K562 (cell line): ENCODE data around the gene CMAS. TPM values are rescaled to one million over a fixed set of nuclear protein-coding genes. Genes with fewer than 3 reads are reported as not detected.
"Not testable (repeated sequence)": the region's sequence is repeated elsewhere in the genome, so short reads cannot be mapped to it uniquely, and the experiment has no call there.

Experiments
- ATAC-seq: fragments of 200-7000 bp; cut with Tn5 transposase; 3 replicates; pipeline ENCODE4 v1.9.1; 2020; ENCODE audit warnings: moderate library complexity
- BruUV-seq: library from RNA; stranded (reverse); fragments of 400-500 nt; replicated peaks from 2 replicates; lab custom pipeline; 2021; lab: Mats Ljungman, UMichigan
- CTCF ChIA-PET: fragments of 300-600 bp; formaldehyde crosslinking; extraction: SDS; loops from one replicate; lab custom pipeline; 2021; ENCODE audit warnings: low intra/inter-chr PET ratio; lab: Yijun Ruan, JAX
- POLR2A ChIA-PET: fragments of 300-600, 350-650 bp; sonication (Branson Sonifier 250); formaldehyde crosslinking; extraction: SDS; loops from one replicate; lab custom pipeline; 2021; ENCODE audit warnings: antibody characterized with exemption, inconsistent platforms; lab: Yijun Ruan, JAX
- DNase-seq, 4 experiments: peaks; one replicate each; pipeline versions ENCODE4 v3.0.0 to v3.0.0-alpha.2; 2011 to 2018; ENCODE audit warnings: low spot score in 3 of 4, mixed read lengths in 3 of 4; ENCODE audit errors: extremely low read depth in 1 of 4
- FAIRE-seq: peaks from 2 replicates; lab custom pipeline; 2011; peaks lifted over from hg19 to GRCh38; lab: Jason Lieb, UNC
- H2AFZ ChIP-seq: 2 replicates; pipeline ENCODE4 v1.6.0; 2011; ENCODE audit warnings: low read depth, low read length, control low read depth, inconsistent platforms
- H3K27ac ChIP-seq: fragments of 200-600 bp; 3 replicates; pipeline ENCODE4 v1.8.0; 2011; ENCODE audit warnings: low read depth, mild to moderate bottlenecking, control low read depth, inconsistent platforms, low read length, moderate library complexity, mixed read lengths; ENCODE audit errors: extremely low read depth
- H3K27me3 ChIP-seq, 2 experiments: fragments of 300-600 bp in 1 of 2; 2 replicates in 1 of 2; 3 replicates in 1 of 2; pipeline versions ENCODE4 v1.6.0 to v1.8.0; 2011; ENCODE audit warnings: inconsistent platforms in 2 of 2, low read length in 2 of 2, mild to moderate bottlenecking in 1 of 2, mixed read lengths in 1 of 2, moderate library complexity in 1 of 2; ENCODE audit not compliant: control insufficient read depth in 2 of 2, insufficient read depth in 2 of 2
- H3K36me3 ChIP-seq: fragments of 300-600 bp; 3 replicates; pipeline ENCODE4 v1.8.0; 2011; ENCODE audit warnings: mild to moderate bottlenecking, low read length, inconsistent platforms; ENCODE audit not compliant: control insufficient read depth, insufficient read depth
- H3K4me1 ChIP-seq, 2 experiments: fragments of 200-600 bp in 1 of 2; replicated peaks in 1 of 2; 2 replicates in 1 of 2; 3 replicates in 1 of 2; pipeline versions ENCODE4 v1.5.1 to v1.8.0; 2011; ENCODE audit warnings: inconsistent platforms in 2 of 2, low read length in 2 of 2, mild to moderate bottlenecking in 1 of 2, mixed read lengths in 1 of 2, moderate library complexity in 1 of 2; ENCODE audit not compliant: control insufficient read depth in 2 of 2, insufficient read depth in 2 of 2
- H3K4me2 ChIP-seq: 2 replicates; pipeline ENCODE4 v1.6.1; 2011; ENCODE audit warnings: low read length, control low read depth, inconsistent platforms, mixed read lengths; ENCODE audit not compliant: insufficient read depth
- H3K4me3 ChIP-seq: fragments of 200-600 bp; sonication (generic), shearing (Covaris generic); 2 replicates; pipeline ENCODE4 v1.5.1; 2016; ENCODE audit warnings: control low read depth, inconsistent platforms
- H3K79me2 ChIP-seq: fragments of 200-600 bp; 3 replicates; pipeline ENCODE4 v1.8.0; 2011; ENCODE audit warnings: low read length, inconsistent platforms; ENCODE audit not compliant: control insufficient read depth, insufficient read depth
- H3K9ac ChIP-seq, 2 experiments: 2 replicates each; pipeline versions ENCODE4 v1.6.0 to v1.6.1; 2011; ENCODE audit warnings: low read depth in 2 of 2, low read length in 2 of 2, control low read depth in 1 of 2, inconsistent platforms in 1 of 2, mild to moderate bottlenecking in 1 of 2, mixed read lengths in 1 of 2; ENCODE audit not compliant: insufficient read depth in 1 of 2
- H3K9me1 ChIP-seq: one replicate; pipeline ENCODE4 v1.6.0; 2011; ENCODE audit warnings: inconsistent platforms, mild to moderate bottlenecking, low read length, moderate library complexity; ENCODE audit not compliant: control insufficient read depth, insufficient read depth
- H3K9me3 ChIP-seq: replicated peaks from 2 replicates; pipeline ENCODE4 v1.5.1; 2011; ENCODE audit warnings: low read depth, low read length, inconsistent platforms; ENCODE audit not compliant: control insufficient read depth, insufficient read depth
- H4K20me1 ChIP-seq: replicated peaks from 2 replicates; pipeline ENCODE4 v1.6.1; 2011; ENCODE audit warnings: low read length, inconsistent platforms, mixed read lengths; ENCODE audit not compliant: control insufficient read depth, insufficient read depth
- CBX3 ChIP-seq, 2 experiments: IDR thresholded peaks; 1 replicate in 1 of 2; 2 replicates in 1 of 2; pipeline ENCODE4 v1.6.1; 2012; ENCODE audit warnings: inconsistent platforms in 2 of 2, low read length in 2 of 2, borderline replicate concordance in 1 of 2, control low read depth in 1 of 2
- CBX5 ChIP-seq: IDR thresholded peaks from 2 replicates; pipeline ENCODE4 v1.6.1; 2014; ENCODE audit warnings: low read depth, borderline replicate concordance
- CREBBP ChIP-seq: IDR thresholded peaks from one replicate; pipeline ENCODE4 v1.6.1; 2012; ENCODE audit warnings: low read depth, mild to moderate bottlenecking, control low read depth, inconsistent platforms, low read length
- PYGO2 ChIP-seq: fragments of 450-650 bp; IDR thresholded peaks from 2 replicates; pipeline ENCODE4 v1.6.1; 2016; ENCODE audit warnings: mild to moderate bottlenecking, missing genetic modification characterization, moderate library complexity, missing compliant biosample characterization
- TRIM28 ChIP-seq: fragments of 450-650 bp; IDR thresholded peaks from 2 replicates; pipeline ENCODE4 v1.6.1; 2017
- in situ Hi-C: fragments of 300-500 bp; cut with MboI; formaldehyde crosslinking; loops from 4 replicates; pipeline ENCODE4 v1.15.0; 2018; ENCODE audit warnings: inconsistent platforms, mixed read lengths
- intact Hi-C: fragments of 100-400 bp; cut with micrococcal nuclease; formaldehyde crosslinking; loops from 2 replicates; pipeline ENCODE4 v1.14.2; 2022
- polyA plus RNA-seq, 8 experiments: library from polyadenylated mRNA; depleted of rRNA in 4 of 8; stranded (reverse) in 5 of 8; unstranded in 3 of 8; fragments of >200 nt; fragmentation: Nextera tagmentation in 2 of 8; fragmentation: Illumina TruSeq in 1 of 8; extraction: Ambion mirVana in 2 of 8; extraction: Trizol in 1 of 8; gene quantifications; 2 replicates each; pipeline versions ENCODE4 v1.2.1 to v1.2.3, GENCODE V29; 2011 to 2014; ENCODE audit warnings: inconsistent platforms in 1 of 8, missing spikeins in 1 of 8
- total RNA-seq, 7 experiments: library from RNA; depleted of rRNA in 6 of 7; stranded (reverse); fragments of >200 nt in 6 of 7; fragmentation: Illumina TruSeq in 2 of 7; extraction: Trizol in 2 of 7; gene quantifications; 2 replicates each; pipeline versions ENCODE4 v1.2.1 to v1.2.3, GENCODE V29; 2011 to 2021; ENCODE audit warnings: low replicate concordance in 1 of 7
- TF ChIP-seq, protein P1 (sequence below): fragments of 450-650 bp; IDR thresholded peaks from 2 replicates; pipeline ENCODE4 v1.6.1; 2018; ENCODE audit warnings: mild to moderate bottlenecking, low read depth; ENCODE audit not compliant: partially characterized antibody

The CMAS gene
- total and polyA plus RNA-seq, 9 of the 15 experiments (the other 6 are each of a cell fraction or from before 2014, with no cell fraction given), result 29.7 to 108 (median 65.3) TPM

DNA sequence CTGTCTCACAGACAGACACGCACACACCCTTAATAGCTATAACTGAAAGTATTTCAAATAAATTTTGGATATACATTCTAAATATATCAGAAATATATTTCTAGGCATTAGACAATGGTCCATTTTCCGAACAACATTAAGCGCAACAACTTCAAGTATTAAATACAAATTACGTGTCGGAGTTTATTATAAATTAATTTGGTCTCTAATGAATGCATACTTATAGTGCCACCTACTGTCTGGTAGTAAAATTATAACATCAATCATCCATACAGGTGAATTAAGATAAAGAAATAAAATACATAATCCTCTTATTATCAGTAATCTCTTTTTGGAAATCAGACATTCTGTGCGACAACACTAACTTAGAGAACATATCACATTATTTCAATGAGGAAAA, 27.2 kb upstream of the CMAS start (continued):
- TF ChIP-seq PYGO2 (tag) (no peak), CREBBP (no peak)

DNA sequence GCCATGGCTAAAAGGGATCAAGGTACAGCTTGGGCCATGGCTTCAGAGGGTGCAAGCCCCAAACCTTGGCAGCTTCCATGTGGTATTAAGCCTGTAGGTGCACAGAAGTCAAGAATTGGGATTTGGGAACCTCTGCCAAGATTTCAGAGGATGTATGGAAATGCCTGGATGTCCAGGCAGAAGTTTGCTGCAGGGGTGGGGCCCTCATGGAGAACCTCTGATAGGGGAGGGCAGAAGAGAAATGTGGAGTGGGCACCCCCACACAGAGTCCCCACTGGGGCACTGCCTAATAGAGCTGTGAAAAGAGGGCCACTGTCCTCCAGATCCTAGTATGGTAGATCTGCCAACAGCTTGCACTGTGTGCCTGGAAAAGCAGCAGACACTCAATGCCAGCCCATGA, 22.5 kb upstream of the CMAS start:
- H3K4me2 ChIP-seq, H3K27ac ChIP-seq, in situ Hi-C loops, H3K9me1 ChIP-seq, ATAC-seq, H2AFZ ChIP-seq, intact Hi-C loops, H3K4me1 ChIP-seq, BruUV-seq, H3K79me2 ChIP-seq, H3K36me3 ChIP-seq, H3K4me3 ChIP-seq, H3K9ac ChIP-seq, POLR2A ChIA-PET, DNase-seq, FAIRE-seq, H3K9me3 ChIP-seq, CTCF ChIA-PET, H3K27me3 ChIP-seq, H4K20me1 ChIP-seq: not testable (repeated sequence)
- TF ChIP-seq, protein P1, sequence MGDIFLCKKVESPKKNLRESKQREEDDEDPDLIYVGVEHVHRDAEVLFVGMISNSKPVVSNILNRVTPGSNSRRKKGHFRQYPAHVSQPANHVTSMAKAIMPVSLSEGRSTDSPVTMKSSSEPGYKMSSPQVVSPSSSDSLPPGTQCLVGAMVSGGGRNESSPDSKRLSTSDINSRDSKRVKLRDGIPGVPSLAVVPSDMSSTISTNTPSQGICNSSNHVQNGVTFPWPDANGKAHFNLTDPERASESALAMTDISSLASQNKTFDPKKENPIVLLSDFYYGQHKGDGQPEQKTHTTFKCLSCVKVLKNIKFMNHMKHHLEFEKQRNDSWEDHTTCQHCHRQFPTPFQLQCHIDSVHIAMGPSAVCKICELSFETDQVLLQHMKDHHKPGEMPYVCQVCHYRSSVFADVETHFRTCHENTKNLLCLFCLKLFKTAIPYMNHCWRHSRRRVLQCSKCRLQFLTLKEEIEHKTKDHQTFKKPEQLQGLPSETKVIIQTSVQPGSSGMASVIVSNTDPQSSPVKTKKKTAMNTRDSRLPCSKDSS, result peak; percentile 43
- TF ChIP-seq TRIM28 (peak; percentile 70; the same call in 1 of the 2 replicates), CBX5 (0 out of 2 replicates have a peak, but pooled peaks have one; percentile 30), CBX3 (IDR thresholded peaks at IDR 0.05; ENCODE audit: borderline replicate concordance in 1 of 2, low read length in 2 of 2) (peak in 1 of 2 experiments; percentile 33; a peak in 1 of 3 replicates)
